DMS79 (cell line): ENCODE data around the gene RBP5.
"Not testable (repeated sequence)": the region's sequence is repeated elsewhere in the genome, so short reads cannot be mapped to it uniquely, and the experiment has no call there.

ENCODE experiments used
- DNase-seq: peaks from one replicate; lab custom pipeline; 2025; lab: John Stamatoyannopoulos, UW

The RBP5 gene

DNA sequence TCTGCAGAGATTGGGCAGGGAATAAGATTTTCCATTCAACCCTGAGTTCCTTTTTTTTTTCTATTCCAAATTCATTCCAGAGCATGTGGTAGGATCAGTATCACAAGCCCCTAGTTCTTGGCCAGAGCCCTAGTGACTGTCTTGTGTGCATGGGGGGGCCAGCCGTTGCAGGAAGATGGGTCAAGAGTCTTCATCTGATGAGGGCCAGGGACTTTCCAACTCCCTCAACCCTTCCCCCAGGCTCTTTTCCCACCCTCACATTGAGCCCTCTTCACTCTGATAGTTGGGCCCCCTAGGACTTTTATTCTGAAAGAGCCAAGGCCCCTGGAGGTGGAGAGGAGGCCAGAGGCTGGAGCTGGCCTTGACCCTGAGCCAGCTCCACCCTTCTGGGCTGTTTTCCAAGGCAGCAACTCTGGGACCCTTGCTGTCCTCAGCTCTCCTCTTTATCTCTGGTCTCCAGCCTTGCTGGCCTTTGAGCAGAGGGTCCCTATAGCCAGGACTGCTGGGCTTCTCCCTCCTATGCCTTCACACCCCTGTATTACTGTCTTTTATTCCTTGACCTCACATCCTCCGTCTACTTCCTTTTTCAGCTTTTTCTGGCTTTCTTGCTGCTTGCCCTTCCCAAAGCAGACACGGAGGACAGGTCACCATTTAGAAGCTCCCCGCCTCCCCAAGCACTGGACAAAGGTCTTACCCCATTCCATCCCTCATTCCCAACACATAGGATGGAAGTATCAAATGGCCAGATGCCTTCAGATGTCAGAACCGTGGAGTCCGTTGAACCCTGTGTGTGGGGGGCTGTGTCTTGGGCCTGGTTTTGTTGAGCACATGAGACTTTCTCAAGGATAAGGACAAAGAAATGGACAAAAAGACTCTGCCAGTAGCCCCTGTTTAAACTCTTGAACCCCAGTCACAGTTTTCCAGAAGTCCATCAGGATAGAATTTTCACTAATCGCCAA is 5.6 kb downstream of the RBP5 start:
- DNase-seq: no peak

DNA sequence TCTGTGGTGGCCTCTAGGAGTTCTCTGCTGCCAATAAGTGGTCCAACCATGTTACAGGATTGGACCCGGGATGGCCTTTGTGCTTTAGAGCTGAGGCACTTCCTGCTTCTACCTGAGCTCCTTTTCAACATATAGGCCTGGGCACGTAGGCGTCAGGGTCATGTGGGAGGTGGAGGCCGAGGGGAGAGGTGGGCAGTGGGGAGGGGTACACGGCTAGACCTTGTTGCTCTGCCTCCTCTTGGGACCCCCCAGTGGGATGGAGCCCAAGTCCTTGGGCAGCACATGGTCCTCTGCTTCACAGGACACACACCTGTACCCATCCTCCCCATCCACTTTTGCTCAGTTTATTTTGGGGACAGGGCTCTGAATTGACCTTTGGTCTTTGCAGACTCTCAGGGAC is 7.4 kb downstream of the RBP5 start:
- no peak for DNase-seq

GRCh38 chr12:7120166-7120565 is 8.5 kb downstream of the RBP5 start:
- no peak for DNase-seq

GRCh38 chr12:7118881-7119280 is 9.8 kb downstream of the RBP5 start:
- no peak for DNase-seq

DNA sequence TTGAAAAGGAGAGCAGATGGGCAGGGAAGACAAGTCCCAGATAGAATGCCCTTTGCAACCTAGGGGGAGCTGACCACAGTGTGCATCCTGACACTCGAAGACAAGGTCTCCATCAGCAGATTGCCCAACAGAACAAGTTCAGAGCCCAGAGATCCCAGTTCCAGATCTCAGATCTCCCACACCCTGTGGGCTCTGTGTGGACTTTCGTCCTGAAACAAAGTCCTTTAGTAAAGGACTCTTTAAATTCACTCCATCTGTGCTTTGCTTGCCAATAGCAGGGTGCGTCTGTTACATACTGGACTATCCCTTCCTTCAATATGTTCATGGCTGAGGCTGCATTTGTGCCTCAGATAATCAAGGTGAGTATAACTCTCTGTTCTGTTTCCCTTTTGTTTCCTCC is 11.0 kb downstream of the RBP5 start:
- DNase-seq: no peak

- DNase-seq: no peak
Measured at GRCh38 chr12:7116916-7117315, 11.8 kb downstream of the RBP5 start.

GRCh38 chr12:7116196-7116595 is 12.5 kb downstream of the RBP5 start:
- no peak for DNase-seq

DNA sequence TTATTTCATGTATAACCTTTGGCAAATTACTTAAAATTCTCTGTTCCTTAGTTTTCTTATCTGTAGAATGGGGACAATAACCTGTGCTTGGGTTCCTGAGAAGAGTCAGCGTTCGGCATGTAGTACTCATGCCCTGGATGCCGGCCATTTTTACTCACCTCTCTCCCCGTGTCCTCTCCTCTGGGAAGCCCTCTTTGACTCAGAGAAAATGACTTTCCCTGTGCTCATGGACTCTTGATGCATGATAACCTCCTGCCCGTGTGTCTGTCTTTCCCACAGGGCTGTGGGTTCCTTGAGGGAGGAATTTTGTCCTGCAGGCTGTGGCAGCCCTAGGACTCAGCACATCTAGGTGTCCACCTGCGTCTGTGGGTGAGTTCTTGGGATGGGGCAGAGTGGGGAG is 13.8 kb downstream of the RBP5 start:
- no peak for DNase-seq

GRCh38 chr12:7114008-7114407 is 14.7 kb downstream of the RBP5 start:
- no peak for DNase-seq

DNA sequence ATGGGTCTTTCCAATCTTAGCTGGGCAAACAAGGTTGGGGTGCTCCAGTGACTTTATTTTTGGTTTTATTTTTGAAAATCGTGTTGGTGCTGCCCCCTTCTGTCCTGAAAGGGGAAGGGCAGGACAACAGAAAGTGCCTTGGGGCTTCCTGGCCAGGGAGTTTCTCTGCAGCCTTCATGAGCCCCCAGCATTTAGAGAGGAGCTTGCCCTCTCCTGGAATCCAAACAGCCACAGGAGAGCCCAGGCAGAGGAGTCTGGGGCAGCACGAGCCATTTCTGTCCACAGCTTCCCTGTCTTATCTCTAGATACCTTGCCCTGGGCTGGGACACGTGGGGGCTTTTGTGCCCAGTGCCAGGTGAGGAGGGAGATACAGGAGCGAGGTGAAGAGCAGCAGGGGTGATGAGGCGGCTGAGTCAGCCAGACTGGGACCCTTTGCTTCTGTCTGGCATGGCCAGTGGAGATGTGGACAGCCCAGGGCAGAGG is 15.3 kb downstream of the RBP5 start:
- no peak for DNase-seq

- no peak for DNase-seq
Measured at GRCh38 chr12:7112041-7112440, 16.6 kb downstream of the RBP5 start.

- no peak for DNase-seq
Measured at GRCh38 chr12:7110661-7111060, 18.0 kb downstream of the RBP5 start.

- DNase-seq: no peak
Measured at GRCh38 chr12:7109572-7109920, 19.1 kb downstream of the RBP5 start.

- peak; percentile 68 for DNase-seq
Measured at GRCh38 chr12:7108796-7109571, 19.7 kb downstream of the RBP5 start, which contains the start of gene C1RL. Gene C1RL (minus strand): TSS chr12:7109214. CDS start chr12:7109180, 34 bp downstream.

DNA sequence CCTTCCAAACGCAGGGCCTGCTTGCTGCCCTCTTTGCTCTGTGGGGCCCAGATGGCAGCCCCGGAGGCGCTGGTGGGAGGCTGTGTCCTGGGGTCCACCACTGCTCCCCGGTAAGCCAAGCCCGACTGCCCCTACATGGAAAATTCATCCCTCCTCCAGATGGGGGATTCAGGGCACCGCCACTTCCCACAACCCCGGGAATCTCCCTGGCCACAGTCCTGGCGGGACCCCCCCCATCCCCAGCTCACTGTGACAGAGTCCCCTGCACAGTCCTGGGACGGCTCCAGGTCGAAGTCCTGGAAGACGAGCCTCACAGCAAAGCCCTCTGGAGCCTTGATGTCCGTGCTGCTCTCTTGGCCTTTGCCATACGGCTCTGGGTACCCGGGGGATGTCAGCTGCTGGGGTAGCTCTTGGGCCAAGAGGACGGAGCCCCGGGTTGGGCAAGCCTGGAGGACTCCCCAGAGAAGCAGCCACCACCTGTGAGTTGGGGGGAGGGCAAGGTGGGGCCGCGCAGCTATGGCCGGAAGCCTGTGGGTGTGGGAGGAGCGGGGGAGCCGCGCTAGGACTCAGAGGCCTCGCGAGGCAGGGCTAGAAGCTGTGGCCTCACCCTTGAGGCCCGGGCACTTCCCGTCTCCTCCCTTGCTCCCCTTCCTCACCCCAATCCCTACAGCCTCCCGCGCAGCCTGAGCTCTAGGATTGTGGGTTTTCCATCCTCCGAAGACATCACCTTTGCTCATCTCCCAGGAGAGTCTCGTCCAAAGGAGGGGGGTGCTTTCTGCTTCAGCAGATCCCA is 20.5 kb downstream of the RBP5 start:
- DNase-seq: peak; percentile 70

GRCh38 chr12:7107636-7108002 is 21.1 kb downstream of the RBP5 start:
- no peak for DNase-seq

GRCh38 chr12:7107181-7107580 is 21.5 kb downstream of the RBP5 start:
- not testable (repeated sequence) for DNase-seq

DNA sequence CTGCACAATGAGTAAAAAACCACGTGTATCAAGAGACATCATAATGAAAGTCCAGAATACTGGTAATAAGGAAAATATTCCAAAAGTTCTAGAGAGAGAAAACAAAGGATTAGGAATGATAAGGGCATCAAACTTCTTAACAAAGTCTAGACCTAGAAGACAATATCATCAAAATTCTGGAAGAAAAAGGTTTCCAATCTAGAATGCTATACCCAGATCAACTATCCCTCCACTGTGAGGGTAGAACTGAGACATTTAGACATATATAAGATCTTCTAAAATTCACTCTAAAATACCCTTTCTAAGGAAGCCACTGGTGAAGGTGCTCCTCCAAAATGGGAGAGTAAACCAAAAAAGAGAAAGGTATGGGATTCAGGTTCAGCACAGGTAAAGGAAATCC is 22.6 kb downstream of the RBP5 start:
- no peak for DNase-seq

DNA sequence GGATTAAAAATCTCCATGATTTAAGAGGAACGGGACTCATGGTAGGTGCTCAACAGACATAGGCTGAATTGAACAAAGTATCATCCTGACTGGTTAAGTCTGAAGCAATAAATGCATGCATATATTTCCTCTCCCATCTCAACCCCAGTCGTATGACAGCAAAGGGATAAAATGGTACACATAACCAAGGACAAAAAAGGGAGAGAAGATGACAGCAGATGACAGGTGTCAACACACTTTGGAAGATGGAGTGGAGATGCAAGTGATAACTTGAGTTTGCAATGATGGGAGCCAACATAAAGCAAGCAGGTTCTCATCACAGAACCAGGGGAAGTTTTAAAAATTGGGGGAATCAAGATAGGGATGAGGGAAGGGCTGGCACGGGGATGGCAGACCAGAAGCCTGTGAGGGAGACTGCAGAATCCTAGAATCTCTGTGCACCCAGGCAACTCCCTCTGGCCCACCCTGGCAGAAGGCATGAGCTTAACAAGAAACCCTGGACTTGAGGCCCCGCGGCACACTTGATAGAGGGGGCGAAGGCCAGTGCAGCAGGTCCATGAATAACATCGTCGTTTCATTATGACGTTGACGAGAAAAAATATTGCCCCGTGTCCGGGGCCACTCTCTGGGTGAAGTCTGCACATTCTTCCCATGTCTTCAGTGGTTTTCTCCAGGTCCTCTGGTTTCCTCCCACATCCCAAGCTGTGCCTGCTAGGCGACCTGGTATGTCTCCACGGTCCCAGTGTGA is 24.7 kb downstream of the RBP5 start:
- DNase-seq: no peak

DNA sequence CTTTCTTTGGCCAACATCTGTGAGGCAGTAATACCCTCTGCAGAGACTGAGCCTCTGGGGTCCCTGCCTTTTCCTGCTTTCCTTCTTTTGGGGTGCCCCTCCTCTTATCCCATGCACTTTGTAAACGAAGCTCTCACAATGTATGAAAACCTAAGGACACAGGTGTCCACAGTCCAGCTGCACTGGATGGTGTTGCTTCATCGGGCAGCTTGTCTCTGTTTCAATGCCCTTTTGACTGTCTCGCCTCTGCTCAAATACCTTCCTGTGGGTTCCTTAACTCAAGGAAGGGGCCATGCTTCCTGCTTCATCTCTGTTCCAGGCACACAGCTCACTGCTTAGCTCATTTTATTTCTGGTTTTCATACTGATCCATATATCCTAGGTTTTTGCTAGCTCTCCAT is 26.1 kb downstream of the RBP5 start:
- DNase-seq: no peak

DNA sequence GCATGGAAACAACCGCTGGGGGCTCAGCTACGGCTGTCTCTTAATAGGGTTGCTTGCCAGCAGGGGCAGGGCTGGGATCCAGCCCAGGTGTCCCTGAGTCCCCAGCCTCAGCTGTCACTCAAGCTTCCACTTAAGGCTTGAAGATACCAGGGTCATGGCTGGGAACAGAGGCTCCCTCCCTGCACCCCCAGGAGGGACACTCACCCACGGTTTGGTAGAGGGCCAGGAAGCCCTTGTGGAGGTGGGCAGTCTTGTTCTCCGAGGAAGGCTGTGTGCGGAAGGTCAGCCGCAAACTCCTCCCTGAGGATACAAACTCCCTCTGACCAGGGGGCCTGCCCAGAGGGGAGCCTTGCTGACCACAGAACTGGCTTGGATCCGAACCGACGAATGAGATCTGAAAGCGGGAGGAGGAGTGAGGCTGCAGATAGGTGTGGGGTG is 27.0 kb downstream of the RBP5 start:
- DNase-seq: no peak
